GM12892 (cell line): Measurements from ENCODE around the gene AUP1.
"Not testable (repeated sequence)": the region's sequence is repeated elsewhere in the genome, so short reads cannot be mapped to it uniquely, and the experiment has no call there.

ENCODE experiments used
- DNase-seq: peaks from one replicate; pipeline ENCODE4 v3.0.0; 2011; ENCODE audit not compliant: insufficient read length
- FAIRE-seq: peaks from 2 replicates; lab custom pipeline; 2011; peaks lifted over from hg19 to GRCh38; lab: Jason Lieb, UNC
- POLR2A ChIP-seq: IDR thresholded peaks from 2 replicates; pipeline ENCODE4 v1.6.1; 2011; ENCODE audit warnings: low read depth, low read length, control low read depth
- POLR2AphosphoS5 ChIP-seq: IDR thresholded peaks from 2 replicates; pipeline ENCODE4 v1.6.1; 2011; ENCODE audit warnings: low read depth, low read length, control low read depth
- TAF1 ChIP-seq: IDR thresholded peaks from 2 replicates; pipeline ENCODE4 v1.6.1; 2011; ENCODE audit warnings: low read depth, mild to moderate bottlenecking, control low read depth, low read length, borderline replicate concordance

The AUP1 gene

GRCh38 chr2:74498500-74499266, 30.8 kb downstream of the AUP1 start:
- no peak for TF ChIP-seq TAF1
- no peak for TF ChIP-seq POLR2A
- TF ChIP-seq POLR2AphosphoS5 = no peak
- FAIRE-seq = peak; percentile 36
- DNase-seq = no peak

DNA sequence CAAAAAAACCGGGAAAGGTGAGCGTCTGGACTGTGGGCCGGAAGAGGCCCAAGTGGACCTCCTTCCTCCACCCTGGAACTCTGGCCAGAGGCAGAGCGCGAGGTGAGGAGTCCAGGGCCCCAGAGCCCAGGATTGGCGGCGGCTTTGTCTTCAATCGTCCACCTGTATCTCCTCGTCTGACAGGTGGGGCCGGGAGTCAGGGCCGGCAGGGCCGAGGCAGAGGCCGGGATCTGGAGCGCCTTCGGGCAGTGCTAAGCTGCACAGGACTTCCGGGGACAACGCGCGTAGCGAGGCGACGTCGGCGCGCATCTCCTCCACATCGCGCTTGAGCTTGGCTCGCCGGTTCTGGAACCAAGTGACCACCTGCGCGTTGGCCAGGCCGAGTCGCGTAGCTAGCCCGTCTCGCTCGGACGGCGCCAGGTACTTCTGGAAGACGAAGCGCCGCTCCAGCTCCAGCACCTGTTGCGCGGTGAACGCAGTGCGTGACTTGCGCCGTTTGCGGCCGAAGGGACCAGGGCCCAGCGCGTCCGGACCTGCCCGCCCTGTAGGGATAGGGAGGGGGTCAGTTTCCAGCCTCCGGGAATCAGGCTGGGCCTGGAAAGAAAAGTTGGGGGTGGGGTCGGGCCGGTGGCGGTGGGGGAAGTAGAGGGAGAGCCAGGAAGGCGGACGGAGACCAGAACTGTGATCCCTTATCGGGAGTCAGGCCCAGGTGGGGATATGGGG, 31.6 kb downstream of the AUP1 start:
- FAIRE-seq (no peak), DNase-seq (no peak)
- TF ChIP-seq POLR2AphosphoS5 (peak; percentile 61; the same call in 1 of the 2 replicates), POLR2A (peak; percentile 23; the same call in 1 of the 2 replicates), TAF1 (no peak)

DNA sequence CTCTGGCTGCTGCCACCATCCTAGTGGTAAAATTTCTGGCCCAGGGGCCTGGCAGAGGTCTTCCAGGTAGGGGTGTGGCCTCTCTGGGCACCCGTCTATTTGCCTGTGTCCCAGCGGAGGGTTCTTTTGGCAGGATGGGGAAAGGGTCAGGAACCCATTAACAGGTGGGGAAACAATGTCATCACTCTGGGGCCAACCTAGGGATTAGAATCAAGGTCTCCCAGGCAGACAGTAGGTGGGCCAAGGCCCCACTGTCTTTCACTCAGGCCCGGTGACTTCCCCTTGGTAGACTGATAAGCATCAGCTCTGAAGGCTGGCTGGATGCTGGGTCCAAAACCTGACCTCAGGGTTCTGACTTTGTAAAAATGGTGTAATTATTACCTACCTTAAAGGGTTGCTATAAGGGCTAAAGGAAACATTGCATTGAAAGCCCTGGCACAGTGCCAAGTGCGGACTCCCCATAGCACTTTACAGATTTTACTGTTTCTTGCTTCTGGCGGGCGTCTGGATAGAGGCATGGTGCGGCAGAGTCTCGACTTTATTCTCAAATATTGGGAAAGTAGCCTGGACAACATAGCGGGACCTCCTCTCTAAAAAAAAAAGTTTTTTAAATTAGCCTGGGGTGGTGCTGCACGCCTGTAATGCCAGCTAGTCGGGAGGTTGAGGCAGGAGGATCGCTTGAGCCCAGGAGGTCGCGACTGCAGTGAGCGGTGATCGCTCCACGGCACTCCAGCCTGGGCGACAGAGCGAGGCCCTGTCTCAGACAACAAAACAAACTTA, 32.3 kb downstream of the AUP1 start:
- FAIRE-seq = no peak
- no peak for TF ChIP-seq POLR2AphosphoS5
- TF ChIP-seq POLR2A = no peak
- no peak for TF ChIP-seq TAF1
- no peak for DNase-seq

DNA sequence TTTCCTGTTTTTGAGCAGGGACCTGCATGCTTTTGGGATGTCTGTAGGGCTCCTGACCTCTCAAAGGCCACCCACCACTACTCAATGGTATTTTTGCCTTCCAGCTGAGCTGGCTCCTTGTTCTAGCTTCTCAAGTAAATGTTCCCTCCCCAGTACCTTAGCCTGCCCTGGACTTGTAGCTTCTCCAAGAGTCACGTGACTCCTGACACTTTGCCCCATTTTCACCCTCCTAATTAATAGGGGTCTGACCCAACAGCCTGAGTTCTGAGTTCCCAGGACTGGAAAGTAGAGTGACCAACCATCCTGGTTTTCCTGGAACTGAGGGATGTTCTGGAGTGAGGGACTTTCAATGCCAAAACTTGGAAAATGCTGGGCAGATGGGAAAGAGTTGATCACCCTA, 34.1 kb downstream of the AUP1 start:
- DNase-seq (no peak), FAIRE-seq (no peak)
- TF ChIP-seq POLR2AphosphoS5 (no peak), TAF1 (no peak), POLR2A (no peak)

GRCh38 chr2:74493546-74493945, 36.0 kb downstream of the AUP1 start:
- no peak for TF ChIP-seq POLR2AphosphoS5
- TF ChIP-seq TAF1 = no peak
- no peak for TF ChIP-seq POLR2A
- FAIRE-seq (no peak), DNase-seq (no peak)

DNA sequence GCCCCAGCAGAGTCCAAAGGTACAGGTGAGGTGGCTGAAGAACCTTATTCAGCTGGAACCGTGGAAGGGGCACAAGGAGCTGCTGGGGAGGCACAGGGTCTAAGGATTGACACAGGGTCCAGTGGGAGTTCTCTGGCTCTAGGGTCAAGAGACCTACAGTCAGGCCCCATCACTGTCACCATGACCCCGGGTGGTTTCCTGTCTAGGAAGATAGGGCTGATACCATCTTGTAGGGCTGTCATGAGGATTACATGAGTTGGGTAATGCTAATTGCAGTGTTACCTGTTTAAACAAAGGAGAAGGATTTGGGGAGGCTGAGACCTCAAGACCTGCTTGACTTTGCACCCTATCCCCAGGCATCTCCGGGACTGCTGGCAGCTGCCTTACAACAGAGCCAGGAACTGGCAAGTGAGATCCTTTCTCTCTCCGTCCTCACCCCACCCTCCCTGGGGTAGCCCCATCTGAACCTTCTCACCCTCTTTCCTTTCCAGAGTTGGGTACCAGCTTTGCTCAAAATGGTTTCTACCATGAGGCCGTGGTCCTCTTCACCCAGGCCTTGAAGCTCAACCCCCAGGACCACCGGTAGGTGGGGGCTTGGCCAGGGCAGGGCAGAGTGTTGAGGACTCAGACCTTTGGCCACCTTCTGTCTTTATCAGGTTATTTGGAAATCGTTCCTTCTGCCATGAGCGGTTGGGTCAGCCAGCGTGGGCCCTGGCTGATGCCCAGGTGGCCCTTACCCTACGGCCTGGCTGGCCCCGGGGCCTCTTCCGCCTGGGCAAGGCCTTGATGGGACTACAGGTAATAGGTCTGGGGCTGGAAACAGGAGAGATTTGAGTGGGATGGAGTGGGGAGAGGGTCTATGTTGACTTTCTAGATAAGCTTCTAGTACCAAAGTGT, 37.6 kb downstream of the AUP1 start:
- FAIRE-seq = no peak
- TF ChIP-seq TAF1 (no peak), POLR2A (no peak), POLR2AphosphoS5 (no peak)
- DNase-seq = no peak

DNA sequence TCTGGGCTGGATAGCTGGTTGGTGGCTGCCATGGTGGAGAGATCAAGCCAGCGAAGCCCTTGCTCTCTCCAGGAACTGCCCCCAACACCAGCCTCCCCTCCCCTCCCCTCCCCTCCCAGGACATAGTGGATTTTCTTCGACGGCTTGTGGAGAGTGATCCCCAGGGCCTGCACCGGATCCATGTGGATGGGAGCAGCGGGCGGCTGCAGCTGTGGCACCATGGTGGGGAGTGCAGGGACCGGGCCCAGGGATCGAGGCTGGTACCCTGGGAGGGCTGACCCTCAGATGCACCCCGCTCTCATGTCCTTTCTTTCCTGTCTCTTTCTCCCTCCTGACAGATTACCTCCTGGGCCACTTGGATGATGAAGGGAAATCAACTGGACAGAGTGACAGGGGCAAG, 39.6 kb downstream of the AUP1 start:
- DNase-seq (no peak), FAIRE-seq (no peak)
- no peak for TF ChIP-seq TAF1
- TF ChIP-seq POLR2A = no peak

GRCh38 chr2:74488643-74489481, 40.6 kb downstream of the AUP1 start:
- no peak for DNase-seq
- FAIRE-seq = no peak
- TF ChIP-seq TAF1 (no peak), POLR2A (no peak), POLR2AphosphoS5 (no peak)

GRCh38 chr2:74486141-74486540, 43.4 kb downstream of the AUP1 start:
- DNase-seq (no peak), FAIRE-seq (no peak)
- TF ChIP-seq TAF1 (no peak), POLR2AphosphoS5 (no peak), POLR2A (no peak)

DNA sequence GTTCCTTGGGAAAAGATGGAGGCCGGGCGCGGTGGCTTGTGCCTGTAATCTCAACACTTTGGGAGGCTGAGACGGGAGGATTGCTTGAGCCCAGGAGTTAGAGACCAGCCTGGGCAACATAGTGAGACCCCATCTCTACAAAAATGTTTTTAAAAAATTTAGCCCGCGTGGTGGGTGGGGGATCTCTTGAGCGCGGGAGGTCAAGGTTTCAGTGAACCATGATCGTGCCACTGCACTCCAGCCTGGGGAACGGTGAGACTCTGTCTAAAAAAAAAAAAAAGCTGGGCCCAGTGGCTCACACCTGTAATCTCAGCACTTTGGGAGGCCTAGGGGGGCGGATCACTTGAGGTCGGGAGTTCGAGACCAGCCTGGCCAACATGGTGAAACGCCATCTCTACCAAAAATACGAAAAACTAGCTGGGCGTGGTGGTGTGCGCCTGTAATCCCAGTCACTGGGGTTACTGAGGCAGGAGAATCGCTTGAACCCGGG, 45.8 kb downstream of the AUP1 start:
- not testable (repeated sequence) for FAIRE-seq, DNase-seq
